Purkinje cell (primary cell): ENCODE data around the gene CTSG. TPM values are rescaled to one million over a fixed set of nuclear protein-coding genes. Genes with fewer than 3 reads are reported as not detected.

Experiments
- polyA plus RNA-seq: library from polyadenylated mRNA; unstranded; fragments of >200 nt; fragmentation: Nextera tagmentation; gene quantifications from 2 replicates; pipeline ENCODE4 v1.2.1, GENCODE V29; 2014

CTSG gene
- not detected in 2 replicates for polyA plus RNA-seq

GRCh38 chr14:24576182-24576581, at the start of gene CTSG:
Gene CTSG, minus strand, starts transcription at chr14:24576250. Its CDS starts 27 bp downstream, at chr14:24576223.

GRCh38 chr14:24609655-24610344, 33.8 kb upstream of the CTSG start, which contains the start of gene GZMH:
Gene GZMH, minus strand, starts transcription at chr14:24609685. Its CDS starts 72 bp downstream, at chr14:24609613.

Other genes with a start within 250 kb of the CTSG start
- 0.99 TPM in 1 of 2 replicates, not detected in the other for gene ADCY4, start 241.2 kb downstream of the CTSG start, polyA plus RNA-seq
- not detected in 2 replicates for gene RIPK3, start 236.3 kb downstream of the CTSG start, polyA plus RNA-seq
- 0.81 and 6.9 TPM in 2 replicates for gene NFATC4, start 208.1 kb downstream of the CTSG start, polyA plus RNA-seq
- 0.05 and 0.87 TPM in 2 replicates for gene NYNRIN, start 177.2 kb downstream of the CTSG start, polyA plus RNA-seq
- gene CBLN3, start 146.6 kb downstream of the CTSG start, polyA plus RNA-seq: 2.9 and 5.2 TPM in 2 replicates
- 0.28 and 0.52 TPM in 2 replicates for gene KHNYN, start 146.3 kb downstream of the CTSG start, polyA plus RNA-seq
- 100 and 109 TPM in 2 replicates for gene SDR39U1, start 133.5 kb downstream of the CTSG start, polyA plus RNA-seq
- not detected in 2 replicates for gene CMA1, start 68.0 kb downstream of the CTSG start, polyA plus RNA-seq
- not detected in 2 replicates for gene GZMH, start 33.4 kb upstream of the CTSG start, polyA plus RNA-seq
- gene GZMB, start 57.9 kb upstream of the CTSG start, polyA plus RNA-seq: not detected in 2 replicates